Heart left ventricle (tissue), 16 donors: ENCODE results near the gene VSIG8. TPM values are rescaled to one million over a fixed set of nuclear protein-coding genes. Genes with fewer than 3 reads are reported as not detected.

Source experiments
- ATAC-seq, 4 donors: fragments of 200-7000 bp; cut with Tn5 transposase; one replicate each; pipeline ENCODE4 v1.9.1; 2020 to 2022; ENCODE audit warnings: moderate library complexity in 4 of 4, mild to moderate bottlenecking in 3 of 4, moderate number of reproducible peaks in 1 of 4
- DNase-seq, 5 donors: peaks; one replicate each; pipeline ENCODE4 v3.0.0-alpha.2; 2020
- H3K27ac ChIP-seq, 12 donors: fragments of 200-600 bp; sonication (generic) in 4 of 12; one replicate each; pipeline versions ENCODE4 v1.5.0 to v1.8.0; 2016 to 2022; ENCODE audit warnings: mild to moderate bottlenecking in 2 of 12
- H3K27me3 ChIP-seq, 9 donors: fragments of 200-600 bp; sonication (generic) in 2 of 9; one replicate each; pipeline versions ENCODE4 v1.5.1 to v1.8.0; 2016 to 2022; ENCODE audit warnings: mild to moderate bottlenecking in 3 of 9
- H3K36me3 ChIP-seq, 9 donors: fragments of 200-600 bp; sonication (generic) in 2 of 9; one replicate each; pipeline versions ENCODE4 v1.5.0 to v1.8.0; 2018 to 2022; ENCODE audit warnings: mild to moderate bottlenecking in 2 of 9
- H3K4me1 ChIP-seq, 12 donors: fragments of 200-600 bp; sonication (generic) in 4 of 12; one replicate each; pipeline versions ENCODE4 v1.5.0 to v1.8.0; 2016 to 2022; ENCODE audit warnings: mild to moderate bottlenecking in 3 of 12
- H3K4me3 ChIP-seq, 12 donors: fragments of 200-600 bp; sonication (generic) in 4 of 12; one replicate each; pipeline versions ENCODE4 v1.5.0 to v1.8.0; 2017 to 2022; ENCODE audit warnings: mild to moderate bottlenecking in 9 of 12, moderate library complexity in 4 of 12
- H3K9me3 ChIP-seq, 12 donors: fragments of 200-600 bp; sonication (generic) in 4 of 12; one replicate each; pipeline versions ENCODE4 v1.5.0 to v1.8.0; 2016 to 2022; ENCODE audit warnings: mild to moderate bottlenecking in 1 of 12
- POLR2A ChIP-seq, 2 donors: fragments of 450-650 bp; IDR thresholded peaks; one replicate each; pipeline ENCODE4 v1.6.1; 2017; ENCODE audit warnings: antibody characterized with exemption in 2 of 2, mild to moderate bottlenecking in 2 of 2, moderate library complexity in 2 of 2
- WGBS, 4 donors: extraction: QIAGEN DNeasy Blood & Tissue Kit in 2 of 4; methylation state at CpG; one replicate each; pipeline versions ENCODE4 v1.1.5 to v1.1.7; 2013 to 2018; 5-methylcytosine and 5-hydroxymethylcytosine counted together
- intact Hi-C, 10 donors: fragments of 100-400 bp; cut with DNase I; formaldehyde crosslinking; loops; one replicate each; pipeline versions ENCODE4 v1.11.1 to v1.14.2; 2022
- polyA plus RNA-seq, 2 donors: library from polyadenylated mRNA; stranded (reverse); fragments of 200-250 nt; gene quantifications; one replicate each; pipeline ENCODE4 v1.2.3, GENCODE V29; 2013
- total RNA-seq, 9 donors: library from RNA; depleted of rRNA in 2 of 9; stranded (reverse); fragments of >200 nt in 2 of 9; fragmentation: NEBNext Ultra II Directional in 3 of 9; extraction: Animal tissue kit (Norgen Biotek cat#: 25700) in 3 of 9; gene quantifications; one replicate each; pipeline versions ENCODE4 v1.1.0 to v1.2.4, GENCODE V29; 2016 to 2023
- TF ChIP-seq, protein P1 (sequence below), 12 donors: fragments of 200-600 bp; sonication (generic) in 4 of 12; IDR thresholded peaks; one replicate each; pipeline versions ENCODE4 v1.5.0 to v1.8.0; 2018 to 2022; ENCODE audit warnings: antibody characterized with exemption in 12 of 12, mild to moderate bottlenecking in 5 of 12
- donor health status: ischemic (EF 13 %, LVEDD 7.1; RV severe dilation, severe dysfunction).
- donor health status: healthy with polysubstance abuse.
- donor health status: DM: no; HTN: yes; CAD: no.
- donor health status: DM: no; HTN: no; CAD: no.
- donor health status: ischemic (EF 25% LVEDD 6.9; RV normal size, moderate dysfunction).
- donor health status: ischemic (EF 25% LVEDD 5.7; RV mildly dilated, moderate dysfunction).
- donor health status: healthy.
- donor health status: DM: yes; HTN: yes; CAD: no.
- donor health status: ischemic (EF 35%, LVEDD 5.7; RV mildly dilated, moderate dysfunction).
- donor health status: nonischemic (EF 11% LVEDD 7.7; RV severe dilation, severe dysfunction).
- donor health status: DM: yes; HTN: yes; CAD: no.
- donor health status: PGD.
- donor health status: ischemic (EF 29% LVEDD 5.4; RV normal size, mild dysfunction).
- donor health status: nonischemic (EF 23%, LVEDD 6.1; RV moderate dilation, normal function).

Gene VSIG8
- total and polyA plus RNA-seq, 11 donors, result 0.27 TPM; not detected in 10

DNA sequence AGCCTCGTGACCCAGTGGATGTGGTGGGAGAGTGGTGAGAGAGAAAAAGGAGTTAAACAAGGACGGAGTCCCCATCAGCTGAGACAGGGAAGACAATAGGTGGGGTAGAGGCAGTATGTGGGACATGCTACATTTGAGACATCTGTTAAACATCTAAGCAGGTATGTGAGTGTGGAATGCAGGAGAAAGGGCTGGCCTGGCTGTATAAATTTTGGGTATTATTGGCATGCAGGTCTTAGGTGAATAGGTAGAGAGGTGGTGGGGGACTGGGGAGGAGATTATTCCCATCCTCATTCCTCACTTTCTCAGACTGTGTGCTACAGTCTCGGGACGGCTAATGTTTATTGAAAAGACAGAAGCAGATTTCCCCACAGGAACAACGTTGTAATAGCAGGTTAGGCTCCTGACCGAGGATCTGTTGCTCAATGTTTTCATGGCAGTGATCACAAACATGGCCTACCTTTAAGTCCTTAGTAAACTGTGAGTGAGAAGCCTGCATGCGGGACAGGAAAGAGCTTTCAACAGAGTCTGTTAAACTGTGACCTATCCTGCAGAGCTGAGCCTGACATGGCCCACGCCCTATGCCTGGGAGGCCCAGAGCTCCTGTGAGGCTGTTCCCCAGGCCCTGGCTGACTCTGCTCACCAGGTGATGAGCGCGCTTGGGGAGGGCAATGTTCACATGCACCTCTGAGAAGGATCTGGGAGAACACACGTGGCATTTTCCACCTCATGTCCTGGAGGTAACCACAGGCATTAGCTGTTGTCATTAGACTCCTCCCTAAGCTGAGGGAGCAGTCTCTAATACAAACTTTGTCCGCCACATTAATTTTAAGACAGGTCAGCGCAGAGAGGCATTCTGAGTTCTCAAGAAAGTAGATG lies 16.5 kb downstream of the VSIG8 start:
- no peaks in the 10 kb centered on the region for H3K27me3 ChIP-seq
- intact Hi-C loops, result no loop called here
- no peak for ATAC-seq
- H3K27ac ChIP-seq, result no peak overlapping the region
- H3K4me1 ChIP-seq, result peaks cover 0 to 15% (median 0%) of the 10 kb centered on the region in 12 donors
- H3K9me3 ChIP-seq, result no peaks in the 10 kb centered on the region
- DNase-seq, result no peak
- WGBS, 4 donors, result 88 to 92% (median 90%) methylated on average over 13 of the region's 13 CpGs
- TF ChIP-seq, protein P1, sequence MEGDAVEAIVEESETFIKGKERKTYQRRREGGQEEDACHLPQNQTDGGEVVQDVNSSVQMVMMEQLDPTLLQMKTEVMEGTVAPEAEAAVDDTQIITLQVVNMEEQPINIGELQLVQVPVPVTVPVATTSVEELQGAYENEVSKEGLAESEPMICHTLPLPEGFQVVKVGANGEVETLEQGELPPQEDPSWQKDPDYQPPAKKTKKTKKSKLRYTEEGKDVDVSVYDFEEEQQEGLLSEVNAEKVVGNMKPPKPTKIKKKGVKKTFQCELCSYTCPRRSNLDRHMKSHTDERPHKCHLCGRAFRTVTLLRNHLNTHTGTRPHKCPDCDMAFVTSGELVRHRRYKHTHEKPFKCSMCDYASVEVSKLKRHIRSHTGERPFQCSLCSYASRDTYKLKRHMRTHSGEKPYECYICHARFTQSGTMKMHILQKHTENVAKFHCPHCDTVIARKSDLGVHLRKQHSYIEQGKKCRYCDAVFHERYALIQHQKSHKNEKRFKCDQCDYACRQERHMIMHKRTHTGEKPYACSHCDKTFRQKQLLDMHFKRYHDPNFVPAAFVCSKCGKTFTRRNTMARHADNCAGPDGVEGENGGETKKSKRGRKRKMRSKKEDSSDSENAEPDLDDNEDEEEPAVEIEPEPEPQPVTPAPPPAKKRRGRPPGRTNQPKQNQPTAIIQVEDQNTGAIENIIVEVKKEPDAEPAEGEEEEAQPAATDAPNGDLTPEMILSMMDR (IDR thresholded peaks at IDR 0.05), result no peak
- TF ChIP-seq POLR2A (IDR thresholded peaks at IDR 0.05), result no peak
- H3K36me3 ChIP-seq, result no peaks in the 10 kb centered on the region
- no peak overlapping the region for H3K4me3 ChIP-seq

DNA sequence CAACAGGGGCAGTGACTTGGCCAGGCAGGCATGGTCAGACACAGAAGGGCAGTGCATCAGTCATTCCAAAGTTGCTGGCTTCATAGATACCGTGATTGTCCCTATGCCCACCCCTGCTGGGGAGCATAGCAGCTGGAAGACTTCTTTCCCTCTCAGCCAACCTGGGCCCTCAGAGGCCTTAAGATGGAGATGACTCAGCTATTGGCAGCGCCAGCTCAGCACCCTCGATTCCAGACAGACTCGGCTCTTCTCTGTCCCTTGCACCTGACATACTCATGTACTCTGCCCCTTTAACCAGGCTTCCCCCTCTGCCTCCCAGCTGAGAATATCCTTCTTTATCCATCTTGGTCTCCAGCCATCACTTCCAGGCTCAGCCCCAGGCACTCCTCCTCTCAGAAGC lies 19.0 kb downstream of the VSIG8 start:
- Histone ChIP-seq H3K27me3 (no peaks in the 10 kb centered on the region), H3K27ac (no peak overlapping the region), H3K4me3 (no peak overlapping the region), H3K9me3 (no peaks in the 10 kb centered on the region), H3K36me3 (peaks cover 0 to 7% (median 0%) of the 10 kb centered on the region in 9 donors), H3K4me1 (no peaks in the 10 kb centered on the region)
- ATAC-seq (no peak), DNase-seq (no peak)
- TF ChIP-seq, protein P1 (IDR thresholded peaks at IDR 0.05), result no peak
- no peak for TF ChIP-seq POLR2A (IDR thresholded peaks at IDR 0.05)
- WGBS, 4 donors, result 85 to 91% (median 87%) methylated on average over 4 of the region's 4 CpGs
- intact Hi-C loops, result no loop called here

DNA sequence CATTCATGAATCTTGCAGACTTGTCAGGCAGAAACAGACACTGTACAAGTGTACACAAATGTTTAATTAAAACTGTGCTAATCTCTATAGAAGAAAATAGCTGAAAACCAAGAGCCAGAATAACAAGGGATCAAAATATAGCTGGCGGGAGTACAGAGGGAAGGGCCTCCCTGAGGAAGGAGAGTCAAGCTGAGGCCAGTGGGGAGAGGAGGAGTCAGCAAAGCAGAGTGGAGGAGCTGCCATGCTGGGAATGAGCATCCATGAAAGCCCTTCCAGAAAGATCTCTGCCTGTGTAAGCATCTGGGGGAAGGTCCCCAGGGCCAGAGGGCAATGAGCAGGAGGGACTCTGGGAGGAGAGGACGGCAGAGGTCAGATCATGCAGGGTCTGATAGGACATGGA lies 20.7 kb downstream of the VSIG8 start:
- intact Hi-C loops, result no loop called here
- no peak for ATAC-seq

More for the DNA sequence above, 20.7 kb downstream of the VSIG8 start:
- Histone ChIP-seq H3K27ac (no peak overlapping the region), H3K9me3 (no peaks in the 10 kb centered on the region), H3K27me3 (no peaks in the 10 kb centered on the region), H3K4me3 (no peak overlapping the region), H3K36me3 (peaks cover 0 to 16% (median 4%) of the 10 kb centered on the region in 9 donors), H3K4me1 (no peaks in the 10 kb centered on the region)
- DNase-seq, result no peak
- WGBS, 4 donors, result 58 to 78% (median 66%) methylated on average over 2 of the region's 2 CpGs
- no peak for TF ChIP-seq POLR2A (IDR thresholded peaks at IDR 0.05)
- TF ChIP-seq, protein P1 (IDR thresholded peaks at IDR 0.05), result no peak
